BLaER1 (cell line): ENCODE results near the gene SLC22A31.
A peak's percentile ranks its signal among the peaks of the same experiment; 100 is the strongest.

Experiments
- H3K27ac ChIP-seq: shearing (Covaris generic); formaldehyde crosslinking; 2 replicates; pipeline ENCODE4 v1.8.1; 2022
- H3K27me3 ChIP-seq: shearing (Covaris generic); formaldehyde crosslinking; 2 replicates; pipeline ENCODE4 v1.8.1; 2022
- H3K36me3 ChIP-seq: shearing (Covaris generic); formaldehyde crosslinking; 2 replicates; pipeline ENCODE4 v1.8.1; 2022
- H3K4me1 ChIP-seq: shearing (Covaris generic); formaldehyde crosslinking; 2 replicates; pipeline ENCODE4 v1.8.1; 2022
- H3K4me2 ChIP-seq: shearing (Covaris generic); formaldehyde crosslinking; 2 replicates; pipeline ENCODE4 v1.8.1; 2022
- H3K4me3 ChIP-seq: shearing (Covaris generic); formaldehyde crosslinking; 2 replicates; pipeline ENCODE4 v1.8.1; 2022
- H3K9ac ChIP-seq: shearing (Covaris generic); formaldehyde crosslinking; 2 replicates; pipeline ENCODE4 v1.8.1; 2022
- H3K9me3 ChIP-seq: shearing (Covaris generic); formaldehyde crosslinking; 2 replicates; pipeline ENCODE4 v1.8.1; 2022
- H4K20me1 ChIP-seq: shearing (Covaris generic); formaldehyde crosslinking; 2 replicates; pipeline ENCODE4 v1.8.1; 2022
- Cebpa-rat ChIP-seq: shearing (Covaris generic); IDR thresholded peaks from 2 replicates; pipeline ENCODE4 v1.8.1; 2022

Gene SLC22A31

GRCh38 chr16:89241187-89242007 is 41.1 kb upstream of the SLC22A31 start:
- peak overlapping the region; percentile 85 for H3K4me2 ChIP-seq
- H3K27ac ChIP-seq: peak overlapping the region; percentile 95
- no peak for TF ChIP-seq Cebpa-rat
- no peaks in the 10 kb centered on the region for H3K27me3 ChIP-seq
- H3K4me3 ChIP-seq: peak overlapping the region; percentile 71
- no peaks in the 10 kb centered on the region for H3K36me3 ChIP-seq
- H4K20me1 ChIP-seq: no peaks in the 10 kb centered on the region
- no peaks in the 10 kb centered on the region for H3K9me3 ChIP-seq
- H3K4me1 ChIP-seq: peaks cover 37% of the 10 kb centered on the region
- H3K9ac ChIP-seq: peak overlapping the region; percentile 89

- peaks cover 24% of the 10 kb centered on the region for H3K4me1 ChIP-seq
Observed at GRCh38 chr16:89237733-89238132, 37.4 kb upstream of the SLC22A31 start.

GRCh38 chr16:89233678-89234490 is 33.5 kb upstream of the SLC22A31 start:
- no peak overlapping the region for H3K9ac ChIP-seq
- H3K4me3 ChIP-seq: no peak overlapping the region
- H3K27me3 ChIP-seq: no peaks in the 10 kb centered on the region
- H3K4me2 ChIP-seq: no peak overlapping the region
- no peak overlapping the region for H3K27ac ChIP-seq
- TF ChIP-seq Cebpa-rat: no peak
- H3K36me3 ChIP-seq: peaks cover 71% of the 10 kb centered on the region
- peaks cover 28% of the 10 kb centered on the region for H3K9me3 ChIP-seq
- H4K20me1 ChIP-seq: no peaks in the 10 kb centered on the region
- H3K4me1 ChIP-seq: no peaks in the 10 kb centered on the region

More at GRCh38 chr16:89237733-89238132, 37.4 kb upstream of the SLC22A31 start:
- Histone ChIP-seq H3K9ac (no peak overlapping the region), H3K9me3 (0 out of 2 replicates have a peak, but pooled peaks cover 2% of the 10 kb centered on the region), H4K20me1 (no peaks in the 10 kb centered on the region), H3K27me3 (no peaks in the 10 kb centered on the region), H3K4me3 (no peak overlapping the region), H3K36me3 (peaks cover 33% of the 10 kb centered on the region), H3K27ac (no peak overlapping the region), H3K4me2 (no peak overlapping the region)
- no peak for TF ChIP-seq Cebpa-rat

GRCh38 chr16:89232107-89232506 is 31.8 kb upstream of the SLC22A31 start:
- H3K36me3 ChIP-seq: peaks cover 89% of the 10 kb centered on the region
- H3K4me3 ChIP-seq: no peak overlapping the region
- H3K27me3 ChIP-seq: no peaks in the 10 kb centered on the region
- peaks cover 46% of the 10 kb centered on the region for H3K9me3 ChIP-seq
- no peak overlapping the region for H3K27ac ChIP-seq
- H4K20me1 ChIP-seq: no peaks in the 10 kb centered on the region
- H3K4me1 ChIP-seq: no peaks in the 10 kb centered on the region
- H3K4me2 ChIP-seq: no peak overlapping the region
- H3K9ac ChIP-seq: no peak overlapping the region
- TF ChIP-seq Cebpa-rat: no peak

GRCh38 chr16:89230255-89230654 is 29.9 kb upstream of the SLC22A31 start:
- Histone ChIP-seq H3K27me3 (no peaks in the 10 kb centered on the region), H3K4me2 (no peak overlapping the region), H3K9ac (no peak overlapping the region), H3K9me3 (peaks cover 57% of the 10 kb centered on the region), H3K4me3 (no peak overlapping the region), H3K27ac (no peak overlapping the region), H3K4me1 (no peaks in the 10 kb centered on the region), H3K36me3 (peaks cover 97% of the 10 kb centered on the region), H4K20me1 (no peaks in the 10 kb centered on the region)
- no peak for TF ChIP-seq Cebpa-rat

- Histone ChIP-seq H3K36me3 (peaks cover 98% of the 10 kb centered on the region), H3K27ac (no peak overlapping the region), H3K4me1 (no peaks in the 10 kb centered on the region), H3K27me3 (no peaks in the 10 kb centered on the region), H4K20me1 (0 out of 2 replicates have a peak, but pooled peaks cover 5% of the 10 kb centered on the region), H3K9me3 (peaks cover 37% of the 10 kb centered on the region), H3K4me3 (no peak overlapping the region), H3K4me2 (no peak overlapping the region), H3K9ac (no peak overlapping the region)
- TF ChIP-seq Cebpa-rat: no peak
Observed at GRCh38 chr16:89224665-89225064, 24.3 kb upstream of the SLC22A31 start.

GRCh38 chr16:89222931-89223330 is 22.6 kb upstream of the SLC22A31 start:
- Histone ChIP-seq H3K4me3 (no peak overlapping the region), H3K4me1 (peaks cover 14% of the 10 kb centered on the region), H3K27me3 (no peaks in the 10 kb centered on the region), H3K9me3 (peaks cover 19% of the 10 kb centered on the region), H3K4me2 (no peak overlapping the region), H3K27ac (no peak overlapping the region), H3K9ac (no peak overlapping the region), H4K20me1 (peaks cover 10% of the 10 kb centered on the region; the same call in 1 of the 2 replicates), H3K36me3 (peaks cover 85% of the 10 kb centered on the region)
- TF ChIP-seq Cebpa-rat: no peak

- Histone ChIP-seq H3K4me2 (no peak overlapping the region), H3K4me3 (no peak overlapping the region), H3K9ac (no peak overlapping the region), H3K27ac (no peak overlapping the region), H3K27me3 (no peaks in the 10 kb centered on the region), H3K36me3 (peaks cover 72% of the 10 kb centered on the region), H3K4me1 (peaks cover 19% of the 10 kb centered on the region), H3K9me3 (peaks cover 6% of the 10 kb centered on the region), H4K20me1 (peaks cover 14% of the 10 kb centered on the region; the same call in 1 of the 2 replicates)
- no peak for TF ChIP-seq Cebpa-rat
Observed at GRCh38 chr16:89221604-89222003, 21.3 kb upstream of the SLC22A31 start.

GRCh38 chr16:89219365-89219764 is 19.0 kb upstream of the SLC22A31 start:
- Histone ChIP-seq H3K9ac (peak overlapping the region; percentile 48), H3K9me3 (no peaks in the 10 kb centered on the region), H3K36me3 (peaks cover 49% of the 10 kb centered on the region), H3K4me3 (no peak overlapping the region), H3K27ac (no peak overlapping the region), H3K4me2 (no peak overlapping the region), H3K27me3 (no peaks in the 10 kb centered on the region), H3K4me1 (peaks cover 31% of the 10 kb centered on the region), H4K20me1 (peaks cover 14% of the 10 kb centered on the region; the same call in 1 of the 2 replicates)
- TF ChIP-seq Cebpa-rat: no peak
